Upper lobe of right lung (tissue), 1 donor: Measurements from ENCODE around the gene FOXK2. TPM values are rescaled to one million over a fixed set of nuclear protein-coding genes. Genes with fewer than 3 reads are reported as not detected.

Experiments
- ATAC-seq: fragments of 200-7000 bp; cut with Tn5 transposase; one replicate; pipeline ENCODE4 v1.9.1; 2020; ENCODE audit warnings: mild to moderate bottlenecking, moderate library complexity
- DNase-seq: peaks from one replicate; pipeline ENCODE4 v3.0.0-alpha.2; 2020
- H3K27ac ChIP-seq: fragments of 200-600 bp; one replicate; pipeline ENCODE4 v1.8.0; 2022
- H3K27me3 ChIP-seq: fragments of 200-600 bp; one replicate; pipeline ENCODE4 v1.8.0; 2022; ENCODE audit warnings: mild to moderate bottlenecking
- H3K36me3 ChIP-seq: fragments of 200-600 bp; one replicate; pipeline ENCODE4 v1.8.0; 2022
- H3K4me1 ChIP-seq: fragments of 200-600 bp; one replicate; pipeline ENCODE4 v1.8.0; 2022
- H3K4me3 ChIP-seq: fragments of 200-600 bp; one replicate; pipeline ENCODE4 v1.8.0; 2022; ENCODE audit warnings: mild to moderate bottlenecking
- H3K9me3 ChIP-seq: fragments of 200-600 bp; one replicate; pipeline ENCODE4 v1.8.0; 2022
- intact Hi-C: fragments of 100-400 bp; cut with DNase I; formaldehyde crosslinking; loops from one replicate; pipeline ENCODE4 v1.11.0; 2022
- total RNA-seq: library from RNA; stranded (reverse); fragmentation: NEBNext Ultra II Directional; extraction: Animal tissue kit (Norgen Biotek cat#: 25700); gene quantifications from one replicate; pipeline ENCODE4 v1.2.1, GENCODE V29; 2021
- TF ChIP-seq, protein P1 (sequence below): fragments of 200-600 bp; IDR thresholded peaks from one replicate; pipeline ENCODE4 v1.8.0; 2022; ENCODE audit warnings: antibody characterized with exemption
- donor health status: DM: no; HTN: yes; CAD: no; lungs with severe emphysema.

The FOXK2 gene
- total RNA-seq, 1 donor from 2014 or later, result 62.4 TPM

DNA sequence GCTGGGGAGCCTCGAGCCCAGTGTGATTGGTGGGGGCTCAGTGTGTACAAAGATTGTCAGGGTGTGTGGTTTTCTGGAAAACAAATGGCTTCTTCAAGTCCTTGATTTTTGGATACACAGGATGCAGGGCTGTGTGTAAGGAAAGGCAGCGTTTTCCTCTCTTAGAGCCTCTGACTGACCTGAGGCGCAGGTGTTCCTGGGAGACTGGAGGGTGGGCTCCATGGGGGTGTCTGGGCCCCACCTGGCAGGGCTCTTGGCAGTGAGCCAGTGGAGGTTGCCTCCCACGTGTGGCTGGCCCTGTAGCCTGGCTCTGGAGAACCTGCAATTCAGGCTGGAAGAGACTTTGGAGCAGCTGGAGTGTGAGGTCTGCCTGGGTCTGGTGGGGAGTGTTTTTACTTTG is 5.0 kb downstream of the FOXK2 start:
- DNase-seq (no peak), ATAC-seq (no peak)
- H3K9me3 ChIP-seq, result no peaks in the 10 kb centered on the region
- no peak overlapping the region for H3K27ac ChIP-seq
- no peak overlapping the region for H3K4me3 ChIP-seq
- TF ChIP-seq, protein P1, sequence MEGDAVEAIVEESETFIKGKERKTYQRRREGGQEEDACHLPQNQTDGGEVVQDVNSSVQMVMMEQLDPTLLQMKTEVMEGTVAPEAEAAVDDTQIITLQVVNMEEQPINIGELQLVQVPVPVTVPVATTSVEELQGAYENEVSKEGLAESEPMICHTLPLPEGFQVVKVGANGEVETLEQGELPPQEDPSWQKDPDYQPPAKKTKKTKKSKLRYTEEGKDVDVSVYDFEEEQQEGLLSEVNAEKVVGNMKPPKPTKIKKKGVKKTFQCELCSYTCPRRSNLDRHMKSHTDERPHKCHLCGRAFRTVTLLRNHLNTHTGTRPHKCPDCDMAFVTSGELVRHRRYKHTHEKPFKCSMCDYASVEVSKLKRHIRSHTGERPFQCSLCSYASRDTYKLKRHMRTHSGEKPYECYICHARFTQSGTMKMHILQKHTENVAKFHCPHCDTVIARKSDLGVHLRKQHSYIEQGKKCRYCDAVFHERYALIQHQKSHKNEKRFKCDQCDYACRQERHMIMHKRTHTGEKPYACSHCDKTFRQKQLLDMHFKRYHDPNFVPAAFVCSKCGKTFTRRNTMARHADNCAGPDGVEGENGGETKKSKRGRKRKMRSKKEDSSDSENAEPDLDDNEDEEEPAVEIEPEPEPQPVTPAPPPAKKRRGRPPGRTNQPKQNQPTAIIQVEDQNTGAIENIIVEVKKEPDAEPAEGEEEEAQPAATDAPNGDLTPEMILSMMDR, result no peak
- peaks cover 58% of the 10 kb centered on the region for H3K4me1 ChIP-seq
- no peaks in the 10 kb centered on the region for H3K27me3 ChIP-seq
- intact Hi-C loops, result no loop called here
- H3K36me3 ChIP-seq, result no peaks in the 10 kb centered on the region

DNA sequence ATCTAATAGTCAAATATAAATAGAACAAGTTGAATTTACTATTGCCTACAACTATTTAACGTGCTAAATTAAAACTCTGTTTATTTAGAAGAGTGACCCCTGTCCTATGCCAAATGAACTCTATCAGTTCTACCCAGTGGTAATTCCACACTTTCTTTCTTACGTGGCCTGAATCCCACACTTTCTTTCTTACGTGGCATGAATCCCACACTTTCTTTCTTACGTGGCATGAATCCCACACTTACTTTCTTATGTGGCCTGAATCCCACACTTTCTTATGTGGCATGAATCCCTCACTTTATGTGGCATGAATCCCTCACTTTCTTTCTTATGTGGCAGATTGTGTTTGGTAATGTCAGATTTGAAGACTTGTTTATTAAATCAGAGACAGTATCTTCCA is 6.2 kb downstream of the FOXK2 start:
- no peak for DNase-seq
- Histone ChIP-seq H3K9me3 (no peaks in the 10 kb centered on the region), H3K27me3 (no peaks in the 10 kb centered on the region), H3K4me3 (no peak overlapping the region), H3K36me3 (no peaks in the 10 kb centered on the region), H3K4me1 (peaks cover 63% of the 10 kb centered on the region), H3K27ac (no peak overlapping the region)
- TF ChIP-seq, protein P1, result no peak
- ATAC-seq, result no peak
- intact Hi-C loops, result no loop called here

DNA sequence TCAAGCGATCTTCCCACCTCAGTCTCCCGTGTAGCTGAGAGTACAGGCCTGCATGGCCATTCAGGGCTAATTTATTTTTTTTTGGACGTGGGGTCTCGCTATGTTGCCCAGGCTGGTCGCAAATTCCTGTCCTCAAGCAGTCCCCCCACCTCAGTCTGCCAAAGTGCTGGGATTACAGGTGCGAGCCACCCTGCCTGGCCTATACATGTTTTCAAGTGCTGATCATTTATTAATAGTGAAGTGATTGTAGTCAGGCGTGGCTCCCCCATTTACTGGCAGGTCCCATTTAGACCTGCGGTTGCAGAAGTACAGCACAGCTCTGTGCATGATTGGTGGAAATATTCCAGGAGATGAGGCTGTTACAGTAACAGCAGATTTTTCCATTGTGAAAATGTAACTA is 8.4 kb downstream of the FOXK2 start:
- Histone ChIP-seq H3K4me3 (no peak overlapping the region), H3K27ac (no peak overlapping the region), H3K9me3 (no peaks in the 10 kb centered on the region), H3K27me3 (no peaks in the 10 kb centered on the region), H3K36me3 (no peaks in the 10 kb centered on the region), H3K4me1 (peaks cover 57% of the 10 kb centered on the region)
- TF ChIP-seq, protein P1, result no peak
- DNase-seq (no peak), ATAC-seq (no peak)
- intact Hi-C loops, result no loop called here

DNA sequence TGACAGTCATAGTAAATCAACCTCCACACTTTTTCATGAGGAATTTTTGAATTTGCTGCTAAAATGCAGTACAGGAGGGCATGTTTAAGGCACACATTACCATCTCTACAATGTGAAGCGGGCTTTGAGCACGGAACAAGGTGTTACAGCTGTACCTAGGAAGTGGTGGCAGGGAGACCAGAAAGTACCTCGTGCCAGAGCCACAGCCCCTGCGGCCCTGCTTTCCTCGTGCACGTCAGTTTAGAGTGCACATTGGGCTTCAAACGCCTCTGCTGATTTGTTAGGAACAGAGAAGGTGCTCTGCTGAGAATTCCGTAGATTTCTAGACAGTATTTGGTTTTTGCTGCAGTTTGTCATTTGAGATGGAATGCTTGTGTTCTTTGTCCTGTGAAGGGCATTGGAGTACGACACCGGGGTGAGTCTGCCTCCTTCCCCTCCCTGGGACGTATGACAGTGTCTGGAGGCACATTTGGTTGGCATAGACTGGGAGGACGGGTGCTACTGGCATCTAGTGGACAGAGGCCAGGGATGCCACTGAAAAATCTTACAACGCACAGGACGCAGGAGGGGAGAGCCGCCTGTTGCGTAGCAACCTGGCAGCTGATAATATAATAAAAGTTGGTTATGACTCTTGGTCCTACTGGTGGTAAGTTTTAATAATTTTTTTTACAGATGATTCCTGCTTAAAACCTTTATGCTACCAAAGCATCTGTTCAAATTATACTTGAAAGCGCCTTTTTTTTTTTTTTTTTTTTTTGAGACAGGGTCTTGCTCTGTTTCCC is 9.1 kb downstream of the FOXK2 start:
- peaks cover 57% of the 10 kb centered on the region for H3K4me1 ChIP-seq
- no peak for DNase-seq
- intact Hi-C loops, result no loop called here

DNA sequence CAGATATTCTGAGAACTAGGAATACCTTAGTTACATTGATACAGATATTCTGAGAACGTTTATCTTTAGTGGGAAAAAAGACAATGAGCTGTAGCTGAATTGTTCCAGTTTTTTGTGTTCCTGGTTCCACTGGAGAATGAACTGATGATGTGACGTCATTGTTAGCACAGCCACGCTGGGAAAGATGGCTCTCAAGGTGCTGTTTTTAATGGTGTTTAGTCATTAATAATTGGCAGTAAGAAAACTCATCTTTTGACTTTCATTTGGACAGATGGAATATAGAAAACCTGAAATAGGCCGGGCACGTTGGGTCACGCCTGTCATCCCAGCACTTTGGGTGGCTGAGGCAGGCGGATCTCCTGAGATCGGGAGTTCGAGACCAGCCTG is 10.4 kb downstream of the FOXK2 start:
- Histone ChIP-seq H3K9me3 (no peaks in the 10 kb centered on the region), H3K4me3 (no peak overlapping the region), H3K4me1 (peaks cover 61% of the 10 kb centered on the region), H3K27me3 (no peaks in the 10 kb centered on the region), H3K27ac (no peak overlapping the region), H3K36me3 (no peaks in the 10 kb centered on the region)
- DNase-seq (no peak), ATAC-seq (no peak)
- intact Hi-C loops, result no loop called here
- TF ChIP-seq, protein P1, result no peak

More for the DNA sequence above, 9.1 kb downstream of the FOXK2 start:
- peak; percentile 91 for ATAC-seq
- Histone ChIP-seq H3K9me3 (no peaks in the 10 kb centered on the region), H3K36me3 (no peaks in the 10 kb centered on the region), H3K4me3 (no peak overlapping the region), H3K27ac (no peak overlapping the region), H3K27me3 (no peaks in the 10 kb centered on the region)
- TF ChIP-seq, protein P1, result peak; percentile 49
